Measurements from ENCODE around the gene AMIGO3. TPM values are rescaled to one million over a fixed set of nuclear protein-coding genes. Genes with fewer than 3 reads are reported as not detected.

AMIGO3 gene
- total and polyA plus RNA-seq, 10 of the 15 experiments (the other 5 are each of a cell fraction or from before 2014, with no cell fraction given), result 0.07 to 1.3 (median 0.44) TPM; not detected in 3

- RAD21 ChIA-PET (ENCODE audit: unreplicated experiment), result no interaction called here
- Histone ChIP-seq H3K36me3 (ENCODE audit: control insufficient read depth in 2 of 2, insufficient read depth in 2 of 2, low read length in 1 of 2) (peaks cover 3 to 9% of the 10 kb centered on the region in 2 experiments; a peak in 3 of 4 replicates), H3K4me1 (ENCODE audit: control insufficient read depth, insufficient read depth, low read length) (peaks cover 7% of the 10 kb centered on the region), H3K27ac (ENCODE audit: control insufficient read depth, insufficient read depth) (no peak overlapping the region), H4K20me1 (ENCODE audit: control insufficient read depth, insufficient read depth) (no peaks in the 10 kb centered on the region), H3K9ac (ENCODE audit: control insufficient read depth, insufficient read depth, low read length) (no peak overlapping the region), H3K4me3 (no peak overlapping the region), H3K4me2 (ENCODE audit: control insufficient read depth, insufficient read depth) (no peak overlapping the region), H3K27me3 (replicated peaks in 1 of 2; ENCODE audit: control insufficient read depth in 2 of 2, insufficient read depth in 2 of 2, low read length in 1 of 2) (no peaks in the 10 kb centered on the region), H3K9me3 (replicated peaks; ENCODE audit: control insufficient read depth, insufficient read depth, low read length) (no peaks in the 10 kb centered on the region; the same call in 2 of the 3 replicates), H2AFZ (ENCODE audit: control insufficient read depth, low read depth, low read length) (no peak overlapping the region), H3K79me2 (ENCODE audit: control insufficient read depth, insufficient read depth, low read length) (peaks cover 4% of the 10 kb centered on the region; the same call in 1 of the 2 replicates)
- CTCF ChIA-PET, result interaction anchor here (1.6 kb wide), 1 partner anchor 178 kb away, joined by 3 read pairs; no protein-coding TSS in a partner anchor
- ATAC-seq (no peak), FAIRE-seq (no peak), DNase-seq (ENCODE audit: low read depth, low spot score) (no peak)
- SMC1A ChIA-PET (ENCODE audit: uncharacterized antibody, unreplicated experiment), result no interaction called here
- 76% methylated on average over 14 of the region's 14 CpGs for WGBS (ENCODE audit: insufficient coverage, insufficient replicate concordance, low lambda C conversion rate, missing lambda C conversion rate)
- intact Hi-C loops (cut with micrococcal nuclease; ENCODE audit: unreplicated experiment) (no loop called here), in situ Hi-C loops (cut with MboI) (no loop called here)
- BruUV-seq (replicated peaks), result no TSS peak
- peak; percentile 14 for TF ChIP-seq POLR2A (IDR thresholded peaks at IDR 0.05; ENCODE audit: low read depth, low read length)
- TF ChIP-seq POLR2AphosphoS5 (IDR thresholded peaks at IDR 0.05; ENCODE audit: low read length), result peak; percentile 15; the same call in 1 of the 2 replicates
- TF ChIP-seq NFXL1 (IDR thresholded peaks at IDR 0.05; ENCODE audit: borderline replicate concordance), result no peak
- POLR2A ChIA-PET, result interaction anchor here (0.5 kb wide), 1 partner anchor 590 kb away, joined by 5 read pairs; no protein-coding TSS in a partner anchor
Observed at GRCh38 chr3:49717211-49717958, 2.1 kb downstream of the AMIGO3 start.

- Histone ChIP-seq H3K9me3 (replicated peaks; ENCODE audit: control insufficient read depth, insufficient read depth, low read length) (no peaks in the 10 kb centered on the region; the same call in 2 of the 3 replicates), H3K4me3 (no peak overlapping the region), H3K27me3 (replicated peaks in 1 of 2; ENCODE audit: control insufficient read depth in 2 of 2, insufficient read depth in 2 of 2, low read length in 1 of 2) (no peaks in the 10 kb centered on the region), H3K4me2 (ENCODE audit: control insufficient read depth, insufficient read depth) (no peak overlapping the region), H3K79me2 (ENCODE audit: control insufficient read depth, insufficient read depth, low read length) (no peaks in the 10 kb centered on the region), H3K36me3 (ENCODE audit: control insufficient read depth in 2 of 2, insufficient read depth in 2 of 2, low read length in 1 of 2) (peaks cover 3 to 9% of the 10 kb centered on the region in 2 experiments; a peak in 3 of 4 replicates), H3K9ac (ENCODE audit: control insufficient read depth, insufficient read depth, low read length) (no peak overlapping the region), H3K27ac (ENCODE audit: control insufficient read depth, insufficient read depth) (no peak overlapping the region), H4K20me1 (ENCODE audit: control insufficient read depth, insufficient read depth) (no peaks in the 10 kb centered on the region), H2AFZ (ENCODE audit: control insufficient read depth, low read depth, low read length) (no peak overlapping the region), H3K4me1 (ENCODE audit: control insufficient read depth, insufficient read depth, low read length) (peaks cover 6% of the 10 kb centered on the region)
- WGBS (ENCODE audit: insufficient coverage, insufficient replicate concordance, low lambda C conversion rate, missing lambda C conversion rate), result 84% methylated on average over 16 of the region's 16 CpGs
- POLR2A ChIA-PET, result interaction anchor here (0.6 kb wide), 1 partner anchor 183 kb away, joined by 3 read pairs; no protein-coding TSS in a partner anchor
- no TSS peak for BruUV-seq (replicated peaks)
- RAD21 ChIA-PET (ENCODE audit: unreplicated experiment), result no interaction called here
- CTCF ChIA-PET, result no interaction called here
- intact Hi-C loops (cut with micrococcal nuclease; ENCODE audit: unreplicated experiment), result no loop called here
- no peak for DNase-seq (ENCODE audit: low read depth, low spot score)
- FAIRE-seq, result no peak
- SMC1A ChIA-PET (ENCODE audit: uncharacterized antibody, unreplicated experiment), result no interaction called here
- ATAC-seq, result no peak
- in situ Hi-C loops (cut with MboI), result no loop called here
- TF ChIP-seq BMI1 (IDR thresholded peaks at IDR 0.05; ENCODE audit: borderline replicate concordance) (no peak), POLR2A (IDR thresholded peaks at IDR 0.05; ENCODE audit: low read depth, low read length) (no peak), ELK1 (IDR thresholded peaks at IDR 0.05; ENCODE audit: low read depth, low read length) (no peak), CHD4 (IDR thresholded peaks at IDR 0.05) (no peak), JUNB (IDR thresholded peaks at IDR 0.05) (no peak), ZBTB4 (CRISPR knock-in tag; IDR thresholded peaks at IDR 0.05) (no peak), ZNF217 (IDR thresholded peaks at IDR 0.05) (no peak), HDAC2 (IDR thresholded peaks at IDR 0.05) (no peak), HSF1 (IDR thresholded peaks at IDR 0.05; ENCODE audit: low read depth, low read length) (no peak)
Observed at GRCh38 chr3:49716691-49717210, 2.7 kb downstream of the AMIGO3 start.

Data from GM12878 (cell line).